NT2/D1 (cell line): ENCODE measurements around the gene RIT2.

Source experiments
- SUZ12 ChIP-seq: IDR thresholded peaks from 2 replicates; pipeline ENCODE4 v1.6.1; 2011; ENCODE audit not compliant: insufficient read length, insufficient read depth; ENCODE audit errors: extremely low read depth
- ZNF274 ChIP-seq: IDR thresholded peaks from 2 replicates; pipeline ENCODE4 v1.6.1; 2011; ENCODE audit warnings: mild to moderate bottlenecking, low read depth, low read length

GRCh38 chr18:42821492-42821891 is 294.0 kb downstream of the RIT2 start:
- TF ChIP-seq SUZ12, result no peak
- no peak for TF ChIP-seq ZNF274
